ENCODE measurements around the gene NOCT.

DNA sequence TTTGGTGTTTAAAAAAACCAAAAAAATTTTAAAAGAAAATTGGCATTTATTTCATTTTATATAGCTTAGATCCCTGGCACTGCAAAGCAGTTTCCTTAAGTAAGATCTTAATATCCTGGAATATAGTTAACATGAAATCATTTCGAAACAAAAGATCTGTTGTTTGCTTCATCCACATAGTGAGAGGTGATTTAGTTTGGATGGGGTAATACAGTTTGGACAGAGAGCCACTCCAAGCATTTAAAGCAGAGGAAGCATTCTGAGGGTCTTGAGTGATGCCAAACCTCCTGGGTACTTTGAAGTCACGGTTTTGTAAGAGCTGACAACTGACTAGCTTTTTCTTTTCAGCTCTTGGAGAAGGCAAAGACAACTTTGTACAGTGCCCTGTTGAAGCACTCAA lies 28.7 kb downstream of the NOCT start:
- TF ChIP-seq, protein P1, sequence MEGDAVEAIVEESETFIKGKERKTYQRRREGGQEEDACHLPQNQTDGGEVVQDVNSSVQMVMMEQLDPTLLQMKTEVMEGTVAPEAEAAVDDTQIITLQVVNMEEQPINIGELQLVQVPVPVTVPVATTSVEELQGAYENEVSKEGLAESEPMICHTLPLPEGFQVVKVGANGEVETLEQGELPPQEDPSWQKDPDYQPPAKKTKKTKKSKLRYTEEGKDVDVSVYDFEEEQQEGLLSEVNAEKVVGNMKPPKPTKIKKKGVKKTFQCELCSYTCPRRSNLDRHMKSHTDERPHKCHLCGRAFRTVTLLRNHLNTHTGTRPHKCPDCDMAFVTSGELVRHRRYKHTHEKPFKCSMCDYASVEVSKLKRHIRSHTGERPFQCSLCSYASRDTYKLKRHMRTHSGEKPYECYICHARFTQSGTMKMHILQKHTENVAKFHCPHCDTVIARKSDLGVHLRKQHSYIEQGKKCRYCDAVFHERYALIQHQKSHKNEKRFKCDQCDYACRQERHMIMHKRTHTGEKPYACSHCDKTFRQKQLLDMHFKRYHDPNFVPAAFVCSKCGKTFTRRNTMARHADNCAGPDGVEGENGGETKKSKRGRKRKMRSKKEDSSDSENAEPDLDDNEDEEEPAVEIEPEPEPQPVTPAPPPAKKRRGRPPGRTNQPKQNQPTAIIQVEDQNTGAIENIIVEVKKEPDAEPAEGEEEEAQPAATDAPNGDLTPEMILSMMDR (IDR thresholded peaks at IDR 0.05 in 4 of 5, conservative IDR thresholded peaks at IDR 0.05 in 1 of 5) = no peak
- TF ChIP-seq POLR2A (IDR thresholded peaks at IDR 0.05) = no peak
